Heart left ventricle (tissue), 16 donors: ENCODE data around the gene SLC34A3. TPM values are rescaled to one million over a fixed set of nuclear protein-coding genes. Genes with fewer than 3 reads are reported as not detected.

Experiments used
- ATAC-seq, 4 donors: fragments of 200-7000 bp; cut with Tn5 transposase; one replicate each; pipeline ENCODE4 v1.9.1; 2020 to 2022; ENCODE audit warnings: moderate library complexity in 4 of 4, mild to moderate bottlenecking in 3 of 4, moderate number of reproducible peaks in 1 of 4
- DNase-seq, 5 donors: peaks; one replicate each; pipeline ENCODE4 v3.0.0-alpha.2; 2020
- H3K27ac ChIP-seq, 12 donors: fragments of 200-600 bp; sonication (generic) in 4 of 12; one replicate each; pipeline versions ENCODE4 v1.5.0 to v1.8.0; 2016 to 2022; ENCODE audit warnings: mild to moderate bottlenecking in 2 of 12
- H3K27me3 ChIP-seq, 9 donors: fragments of 200-600 bp; sonication (generic) in 2 of 9; one replicate each; pipeline versions ENCODE4 v1.5.1 to v1.8.0; 2016 to 2022; ENCODE audit warnings: mild to moderate bottlenecking in 3 of 9
- H3K36me3 ChIP-seq, 9 donors: fragments of 200-600 bp; sonication (generic) in 2 of 9; one replicate each; pipeline versions ENCODE4 v1.5.0 to v1.8.0; 2018 to 2022; ENCODE audit warnings: mild to moderate bottlenecking in 2 of 9
- H3K4me1 ChIP-seq, 12 donors: fragments of 200-600 bp; sonication (generic) in 4 of 12; one replicate each; pipeline versions ENCODE4 v1.5.0 to v1.8.0; 2016 to 2022; ENCODE audit warnings: mild to moderate bottlenecking in 3 of 12
- H3K4me3 ChIP-seq, 12 donors: fragments of 200-600 bp; sonication (generic) in 4 of 12; one replicate each; pipeline versions ENCODE4 v1.5.0 to v1.8.0; 2017 to 2022; ENCODE audit warnings: mild to moderate bottlenecking in 9 of 12, moderate library complexity in 4 of 12
- H3K9me3 ChIP-seq, 12 donors: fragments of 200-600 bp; sonication (generic) in 4 of 12; one replicate each; pipeline versions ENCODE4 v1.5.0 to v1.8.0; 2016 to 2022; ENCODE audit warnings: mild to moderate bottlenecking in 1 of 12
- CTCF ChIP-seq, 12 donors: fragments of 200-600 bp; sonication (generic) in 4 of 12; IDR thresholded peaks; one replicate each; pipeline versions ENCODE4 v1.5.0 to v1.8.0; 2018 to 2022; ENCODE audit warnings: antibody characterized with exemption in 12 of 12, mild to moderate bottlenecking in 5 of 12
- POLR2A ChIP-seq, 2 donors: fragments of 450-650 bp; IDR thresholded peaks; one replicate each; pipeline ENCODE4 v1.6.1; 2017; ENCODE audit warnings: antibody characterized with exemption in 2 of 2, mild to moderate bottlenecking in 2 of 2, moderate library complexity in 2 of 2
- WGBS, 4 donors: extraction: QIAGEN DNeasy Blood & Tissue Kit in 2 of 4; methylation state at CpG; one replicate each; pipeline versions ENCODE4 v1.1.5 to v1.1.7; 2013 to 2018; 5-methylcytosine and 5-hydroxymethylcytosine counted together
- intact Hi-C, 10 donors: fragments of 100-400 bp; cut with DNase I; formaldehyde crosslinking; loops; one replicate each; pipeline versions ENCODE4 v1.11.1 to v1.14.2; 2022
- polyA plus RNA-seq, 2 donors: library from polyadenylated mRNA; stranded (reverse); fragments of 200-250 nt; gene quantifications; one replicate each; pipeline ENCODE4 v1.2.3, GENCODE V29; 2013
- total RNA-seq, 9 donors: library from RNA; depleted of rRNA in 2 of 9; stranded (reverse); fragments of >200 nt in 2 of 9; fragmentation: NEBNext Ultra II Directional in 3 of 9; extraction: Animal tissue kit (Norgen Biotek cat#: 25700) in 3 of 9; gene quantifications; one replicate each; pipeline versions ENCODE4 v1.1.0 to v1.2.4, GENCODE V29; 2016 to 2023
- donor health status: ischemic (EF 13 %, LVEDD 7.1; RV severe dilation, severe dysfunction).
- donor health status: healthy with polysubstance abuse.
- donor health status: DM: no; HTN: yes; CAD: no.
- donor health status: DM: no; HTN: no; CAD: no.
- donor health status: ischemic (EF 25% LVEDD 6.9; RV normal size, moderate dysfunction).
- donor health status: ischemic (EF 25% LVEDD 5.7; RV mildly dilated, moderate dysfunction).
- donor health status: healthy.
- donor health status: DM: yes; HTN: yes; CAD: no.
- donor health status: ischemic (EF 35%, LVEDD 5.7; RV mildly dilated, moderate dysfunction).
- donor health status: nonischemic (EF 11% LVEDD 7.7; RV severe dilation, severe dysfunction).
- donor health status: DM: yes; HTN: yes; CAD: no.
- donor health status: PGD.
- donor health status: ischemic (EF 29% LVEDD 5.4; RV normal size, mild dysfunction).
- donor health status: nonischemic (EF 23%, LVEDD 6.1; RV moderate dilation, normal function).

The SLC34A3 gene
- total and polyA plus RNA-seq, 11 donors: not detected

- ATAC-seq (no peak), DNase-seq (no peak)
- intact Hi-C loops: loop anchor here in 1 of 10 donors (10.0 kb wide), 1 partner anchor 447 kb away; no protein-coding TSS in a partner anchor
- Histone ChIP-seq H3K27me3 (peaks cover 8 to 56% (median 38%) of the 10 kb centered on the region in 9 donors), H3K9me3 (no peaks in the 10 kb centered on the region), H3K4me3 (no peak overlapping the region), H3K4me1 (peaks cover 0 to 14% (median 9%) of the 10 kb centered on the region in 12 donors), H3K27ac (no peak overlapping the region), H3K36me3 (no peaks in the 10 kb centered on the region)
- TF ChIP-seq POLR2A (IDR thresholded peaks at IDR 0.05): no peak
- TF ChIP-seq CTCF (IDR thresholded peaks at IDR 0.05): no peak
- 72 to 89% (median 82%) methylated on average over 13 to 23 of the region's 23 CpGs for WGBS, 4 donors
Observed at GRCh38 chr9:137231372-137232039, 805 bp downstream of the SLC34A3 start.

DNA sequence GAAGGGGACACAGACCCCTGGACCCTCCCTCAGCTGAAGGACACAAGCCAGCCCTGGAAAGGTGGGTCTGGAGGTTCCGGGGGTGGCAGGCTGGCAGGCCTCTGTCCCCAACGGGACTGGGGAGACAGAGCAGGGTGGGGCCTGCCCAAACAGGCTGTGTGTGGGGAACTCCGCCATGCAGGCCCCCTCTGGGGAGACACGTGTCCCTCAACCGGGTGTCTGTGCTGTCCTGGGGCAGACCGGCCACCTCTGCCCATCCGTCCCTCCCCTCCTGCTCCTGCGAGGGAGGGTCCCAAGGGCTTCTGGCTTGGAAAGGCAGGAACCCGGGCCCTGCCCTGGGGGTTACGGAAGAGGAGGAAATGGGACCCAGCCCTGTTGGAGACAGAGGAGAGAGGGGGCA, 1.4 kb downstream of the SLC34A3 start:
- Histone ChIP-seq H3K4me1 (peaks cover 0 to 20% (median 14%) of the 10 kb centered on the region in 12 donors), H3K9me3 (no peaks in the 10 kb centered on the region), H3K27ac (no peak overlapping the region), H3K36me3 (no peaks in the 10 kb centered on the region), H3K27me3 (peaks cover 8 to 56% (median 38%) of the 10 kb centered on the region in 9 donors), H3K4me3 (no peak overlapping the region)
- no peak for DNase-seq
- no peak for ATAC-seq
- intact Hi-C loops: loop anchor here in 1 of 10 donors (10.0 kb wide), 1 partner anchor 447 kb away; no protein-coding TSS in a partner anchor
- no peak for TF ChIP-seq POLR2A (IDR thresholded peaks at IDR 0.05)
- TF ChIP-seq CTCF (IDR thresholded peaks at IDR 0.05): no peak
- 52 to 70% (median 62%) methylated on average over 7 to 10 of the region's 10 CpGs for WGBS, 4 donors

DNA sequence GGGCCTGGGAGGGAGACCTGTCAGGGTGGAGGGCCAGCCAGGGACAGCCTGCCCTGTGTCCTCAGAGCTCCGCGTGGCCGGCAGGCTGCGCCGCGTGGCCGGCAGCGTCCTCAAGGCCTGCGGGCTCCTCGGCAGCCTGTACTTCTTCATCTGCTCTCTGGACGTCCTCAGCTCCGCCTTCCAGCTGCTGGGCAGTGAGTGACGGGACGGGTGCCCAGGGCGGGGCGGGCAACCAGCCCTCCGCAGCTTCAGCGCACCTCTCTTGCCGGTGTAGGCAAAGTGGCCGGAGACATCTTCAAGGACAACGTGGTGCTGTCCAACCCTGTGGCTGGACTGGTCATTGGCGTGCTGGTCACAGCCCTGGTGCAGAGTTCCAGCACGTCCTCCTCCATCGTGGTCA, 1.8 kb downstream of the SLC34A3 start:
- no peak for ATAC-seq
- WGBS, 4 donors: 61 to 80% (median 72%) methylated on average over 20 to 24 of the region's 24 CpGs
- TF ChIP-seq POLR2A (IDR thresholded peaks at IDR 0.05) (no peak), CTCF (IDR thresholded peaks at IDR 0.05) (no peak)
- H3K4me3 ChIP-seq: no peak overlapping the region
- H3K27me3 ChIP-seq: peaks cover 8 to 56% (median 38%) of the 10 kb centered on the region in 9 donors
- DNase-seq: no peak
- no peaks in the 10 kb centered on the region for H3K36me3 ChIP-seq
- intact Hi-C loops: loop anchor here in 1 of 10 donors (10.0 kb wide), 1 partner anchor 448 kb away; no protein-coding TSS in a partner anchor
- H3K27ac ChIP-seq: no peak overlapping the region
- H3K4me1 ChIP-seq: peaks cover 0 to 20% (median 14%) of the 10 kb centered on the region in 12 donors
- H3K9me3 ChIP-seq: no peaks in the 10 kb centered on the region

- Histone ChIP-seq H3K27me3 (peaks cover 8 to 51% (median 36%) of the 10 kb centered on the region in 9 donors), H3K4me1 (peaks cover 0 to 27% (median 15%) of the 10 kb centered on the region in 12 donors), H3K36me3 (no peaks in the 10 kb centered on the region), H3K4me3 (no peak overlapping the region), H3K9me3 (no peaks in the 10 kb centered on the region), H3K27ac (no peak overlapping the region)
- ATAC-seq (no peak), DNase-seq (no peak)
- TF ChIP-seq POLR2A (IDR thresholded peaks at IDR 0.05) (no peak), CTCF (IDR thresholded peaks at IDR 0.05) (no peak)
- 68 to 83% (median 78%) methylated on average over 14 to 40 of the region's 40 CpGs for WGBS, 4 donors
- intact Hi-C loops: loop anchor here in 1 of 10 donors (10.0 kb wide), 1 partner anchor 449 kb away; no protein-coding TSS in a partner anchor
Observed at GRCh38 chr9:137233143-137233980, 2.7 kb downstream of the SLC34A3 start.
